Heart right ventricle (tissue), 16 donors: ENCODE measurements around the gene SLC25A13. TPM values are rescaled to one million over a fixed set of nuclear protein-coding genes. Genes with fewer than 3 reads are reported as not detected.

Source experiments
- ATAC-seq, 8 donors: fragments of 200-7000 bp; cut with Tn5 transposase; one replicate each; pipeline ENCODE4 v1.9.1; 2020; ENCODE audit warnings: mild to moderate bottlenecking in 8 of 8, moderate library complexity in 8 of 8, moderate number of reproducible peaks in 1 of 8
- DNase-seq, 2 donors: peaks; one replicate each; pipeline ENCODE4 v3.0.0-alpha.2; 2020
- H3K27ac ChIP-seq, 10 donors: fragments of 200-600 bp; sonication (generic) in 2 of 10; one replicate each; pipeline versions ENCODE4 v1.5.0 to v1.8.0; 2020 to 2022; ENCODE audit warnings: mild to moderate bottlenecking in 3 of 10
- H3K27me3 ChIP-seq, 7 donors: fragments of 200-600 bp; one replicate each; pipeline ENCODE4 v1.8.0; 2021 to 2022; ENCODE audit warnings: mild to moderate bottlenecking in 2 of 7
- H3K36me3 ChIP-seq, 9 donors: fragments of 200-600 bp; sonication (generic) in 1 of 9; one replicate each; pipeline versions ENCODE4 v1.5.0 to v1.8.0; 2020 to 2022; ENCODE audit warnings: mild to moderate bottlenecking in 2 of 9
- H3K4me1 ChIP-seq, 9 donors: fragments of 200-600 bp; sonication (generic) in 1 of 9; one replicate each; pipeline versions ENCODE4 v1.5.0 to v1.8.0; 2020 to 2022; ENCODE audit warnings: mild to moderate bottlenecking in 4 of 9
- H3K4me3 ChIP-seq, 10 donors: fragments of 200-600 bp; sonication (generic) in 2 of 10; one replicate each; pipeline versions ENCODE4 v1.5.0 to v1.8.0; 2020 to 2022; ENCODE audit warnings: mild to moderate bottlenecking in 7 of 10, moderate library complexity in 2 of 10
- H3K9me3 ChIP-seq, 11 donors: fragments of 200-600 bp in 10 of 11; sonication (generic) in 2 of 11; one replicate each; pipeline versions ENCODE4 v1.5.0 to v1.8.0; 2013 to 2022; ENCODE audit warnings: mild to moderate bottlenecking in 2 of 11, control low read depth in 1 of 11, moderate library complexity in 1 of 11
- WGBS, 2 donors: extraction: QIAGEN DNeasy Blood & Tissue Kit; methylation state at CpG; one replicate each; pipeline ENCODE4 v1.1.7; 2013; ENCODE audit warnings: inconsistent platforms in 1 of 2; 5-methylcytosine and 5-hydroxymethylcytosine counted together
- intact Hi-C, 10 donors: fragments of 100-400 bp; cut with DNase I; formaldehyde crosslinking; loops; one replicate each; pipeline versions ENCODE4 v1.11.1 to v1.14.2; 2022
- polyA plus RNA-seq, 2 donors: library from polyadenylated mRNA; stranded (reverse); fragments of 200-250 nt; gene quantifications; one replicate each; pipeline ENCODE4 v1.2.3, GENCODE V29; 2013
- total RNA-seq, 10 donors: library from RNA; stranded (reverse); fragmentation: NEBNext Ultra II Directional in 3 of 10; extraction: Animal tissue kit (Norgen Biotek cat#: 25700) in 3 of 10; gene quantifications; one replicate each; pipeline versions ENCODE4 v1.2.1 to v1.2.4, GENCODE V29; 2021 to 2023
- TF ChIP-seq, protein P1 (sequence below), 9 donors: fragments of 200-600 bp; sonication (generic) in 2 of 9; IDR thresholded peaks; one replicate each; pipeline versions ENCODE4 v1.5.0 to v1.8.0; 2021 to 2022; ENCODE audit warnings: antibody characterized with exemption in 9 of 9, mild to moderate bottlenecking in 5 of 9, moderate library complexity in 1 of 9
- donor health status: Arrhythmogenic right ventricular cardiomyopathy.
- donor health status: ischemic (EF 13 %, LVEDD 7.1; RV severe dilation, severe dysfunction).
- donor health status: healthy with polysubstance abuse.
- donor health status: DM: no; HTN: yes; CAD: no.
- donor health status: DM: no; HTN: no; CAD: no.
- donor health status: ischemic (EF 25% LVEDD 6.9; RV normal size, moderate dysfunction).
- donor health status: ischemic (EF 25% LVEDD 5.7; RV mildly dilated, moderate dysfunction).
- donor health status: healthy.
- donor health status: DM: yes; HTN: yes; CAD: no.
- donor health status: Ischemic cardiomyopathy.
- donor health status: ischemic (EF 35%, LVEDD 5.7; RV mildly dilated, moderate dysfunction).
- donor health status: nonischemic (EF 11% LVEDD 7.7; RV severe dilation, severe dysfunction).
- donor health status: DM: yes; HTN: yes; CAD: no.
- donor health status: PGD.
- donor health status: ischemic (EF 29% LVEDD 5.4; RV normal size, mild dysfunction).
- donor health status: nonischemic (EF 23%, LVEDD 6.1; RV moderate dilation, normal function).

Gene SLC25A13
- total and polyA plus RNA-seq, 12 donors: 5.2 to 15.3 (median 8.7) TPM

DNA sequence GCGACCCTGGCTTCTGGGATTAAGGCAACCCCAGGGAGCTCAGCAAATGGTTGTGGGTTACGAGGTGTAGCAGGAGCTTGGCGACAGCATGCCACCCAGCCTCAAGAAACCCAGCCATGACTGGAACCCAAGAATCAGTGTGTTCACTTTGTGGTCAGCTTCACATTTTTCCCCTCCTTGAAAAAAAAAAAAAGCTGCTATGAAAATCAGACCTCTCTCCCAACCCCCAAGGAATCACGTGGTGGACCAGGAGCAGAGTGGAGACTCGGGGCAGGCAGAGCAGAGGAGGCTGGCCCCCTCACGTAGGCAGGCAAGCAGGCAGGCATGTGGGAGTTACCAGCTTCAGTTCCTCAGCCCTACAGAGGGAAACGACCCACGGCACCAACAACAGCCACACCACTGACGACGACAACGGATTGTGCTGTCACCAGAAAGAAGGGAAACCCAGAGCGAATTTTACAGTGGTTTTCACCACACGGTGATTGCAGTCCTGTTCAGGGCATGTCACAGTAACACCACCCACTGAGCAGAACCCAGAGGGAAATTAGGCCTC, 203.4 kb downstream of the SLC25A13 start:
- no peak for DNase-seq
- Histone ChIP-seq H3K36me3 (peaks cover 0 to 39% (median 5%) of the 10 kb centered on the region in 9 donors), H3K4me3 (no peak overlapping the region), H3K27ac (no peak overlapping the region), H3K9me3 (no peaks in the 10 kb centered on the region), H3K27me3 (no peaks in the 10 kb centered on the region), H3K4me1 (no peaks in the 10 kb centered on the region)
- TF ChIP-seq, protein P1, sequence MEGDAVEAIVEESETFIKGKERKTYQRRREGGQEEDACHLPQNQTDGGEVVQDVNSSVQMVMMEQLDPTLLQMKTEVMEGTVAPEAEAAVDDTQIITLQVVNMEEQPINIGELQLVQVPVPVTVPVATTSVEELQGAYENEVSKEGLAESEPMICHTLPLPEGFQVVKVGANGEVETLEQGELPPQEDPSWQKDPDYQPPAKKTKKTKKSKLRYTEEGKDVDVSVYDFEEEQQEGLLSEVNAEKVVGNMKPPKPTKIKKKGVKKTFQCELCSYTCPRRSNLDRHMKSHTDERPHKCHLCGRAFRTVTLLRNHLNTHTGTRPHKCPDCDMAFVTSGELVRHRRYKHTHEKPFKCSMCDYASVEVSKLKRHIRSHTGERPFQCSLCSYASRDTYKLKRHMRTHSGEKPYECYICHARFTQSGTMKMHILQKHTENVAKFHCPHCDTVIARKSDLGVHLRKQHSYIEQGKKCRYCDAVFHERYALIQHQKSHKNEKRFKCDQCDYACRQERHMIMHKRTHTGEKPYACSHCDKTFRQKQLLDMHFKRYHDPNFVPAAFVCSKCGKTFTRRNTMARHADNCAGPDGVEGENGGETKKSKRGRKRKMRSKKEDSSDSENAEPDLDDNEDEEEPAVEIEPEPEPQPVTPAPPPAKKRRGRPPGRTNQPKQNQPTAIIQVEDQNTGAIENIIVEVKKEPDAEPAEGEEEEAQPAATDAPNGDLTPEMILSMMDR (IDR thresholded peaks at IDR 0.05): no peak
- 67 to 69% methylated on average over 13 of the region's 13 CpGs for WGBS, 2 donors
- intact Hi-C loops: no loop called here
- ATAC-seq: no peak

DNA sequence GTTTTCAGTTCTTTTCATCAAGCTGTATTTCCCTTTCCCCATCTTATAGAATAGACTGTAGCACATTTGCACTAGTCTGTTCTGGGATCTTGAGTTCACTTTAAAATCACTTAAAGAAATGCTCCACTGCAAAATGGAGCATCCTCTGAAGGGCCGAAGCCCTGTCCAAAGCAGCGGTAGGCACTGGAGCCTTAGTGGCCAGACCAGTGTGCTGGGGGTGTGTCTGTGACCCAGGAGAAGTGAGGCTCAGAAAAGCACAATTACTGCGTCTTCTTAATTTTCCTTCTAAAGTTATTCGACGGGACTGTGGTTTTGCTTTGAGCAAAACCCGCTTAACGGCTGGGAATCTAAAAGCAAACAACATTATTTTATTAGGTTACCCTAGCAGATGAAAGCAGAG, 205.7 kb downstream of the SLC25A13 start:
- no peaks in the 10 kb centered on the region for H3K27me3 ChIP-seq
- DNase-seq (no peak), ATAC-seq (no peak)
- peaks cover 0 to 8% (median 0%) of the 10 kb centered on the region in 11 donors for H3K9me3 ChIP-seq
- no peak overlapping the region for H3K27ac ChIP-seq
- peaks cover 0 to 18% (median 5%) of the 10 kb centered on the region in 9 donors for H3K36me3 ChIP-seq
- TF ChIP-seq, protein P1 (IDR thresholded peaks at IDR 0.05): no peak
- H3K4me3 ChIP-seq: no peak overlapping the region
- WGBS, 2 donors: 93% methylated on average over 7 of the region's 7 CpGs
- intact Hi-C loops: no loop called here
- no peaks in the 10 kb centered on the region for H3K4me1 ChIP-seq

DNA sequence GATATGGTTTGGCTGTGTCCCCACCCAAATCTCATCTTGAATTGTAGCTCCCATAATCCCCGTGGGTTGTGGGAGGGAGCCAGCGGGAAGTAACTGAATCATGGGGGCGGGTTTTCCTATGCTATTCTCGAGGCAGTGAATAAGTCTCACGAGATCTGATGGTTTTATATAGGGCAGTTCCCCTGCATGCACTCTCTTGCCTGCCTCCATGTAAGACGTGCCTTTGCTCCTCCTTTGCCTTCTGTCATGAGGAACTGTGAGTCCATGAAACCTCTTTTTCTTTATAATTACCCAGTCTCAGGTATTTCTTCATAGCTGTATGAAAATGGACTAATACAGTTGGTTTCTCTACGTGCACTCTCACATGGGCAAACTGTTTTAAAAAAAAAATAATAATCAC, 207.7 kb downstream of the SLC25A13 start:
- H3K4me1 ChIP-seq: no peaks in the 10 kb centered on the region

DNA sequence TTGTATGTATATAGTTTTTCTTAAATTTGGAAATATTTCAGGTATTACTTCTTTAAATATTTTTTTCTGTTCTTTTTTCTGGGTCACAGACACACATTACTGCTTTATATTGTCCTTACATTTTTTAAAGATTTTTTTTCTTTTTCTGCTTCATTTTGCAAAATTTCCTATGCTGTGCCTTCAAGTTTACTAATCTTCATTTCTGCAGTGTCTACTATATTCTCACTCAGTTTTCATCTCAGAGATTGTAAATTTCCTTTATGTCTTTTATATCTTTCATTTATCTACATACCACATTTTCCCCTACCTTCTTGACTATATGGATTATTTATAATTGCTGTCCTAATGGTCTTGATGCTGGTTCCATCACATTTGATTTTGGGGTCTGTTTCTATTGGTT, 210.5 kb downstream of the SLC25A13 start:
- ATAC-seq (no peak), DNase-seq (no peak)
- peaks cover 0 to 10% (median 0%) of the 10 kb centered on the region in 11 donors for H3K9me3 ChIP-seq
- H3K4me3 ChIP-seq: no peak overlapping the region
- intact Hi-C loops: no loop called here
- no peaks in the 10 kb centered on the region for H3K36me3 ChIP-seq
- no peak overlapping the region for H3K27ac ChIP-seq
- TF ChIP-seq, protein P1 (IDR thresholded peaks at IDR 0.05): no peak
- H3K4me1 ChIP-seq: no peaks in the 10 kb centered on the region
- no peaks in the 10 kb centered on the region for H3K27me3 ChIP-seq

More for the DNA sequence above, 207.7 kb downstream of the SLC25A13 start:
- ATAC-seq (no peak), DNase-seq (no peak)
- H3K36me3 ChIP-seq: no peaks in the 10 kb centered on the region
- TF ChIP-seq, protein P1 (IDR thresholded peaks at IDR 0.05): no peak
- no peaks in the 10 kb centered on the region for H3K27me3 ChIP-seq
- H3K9me3 ChIP-seq: peaks cover 0 to 10% (median 0%) of the 10 kb centered on the region in 11 donors
- no peak overlapping the region for H3K27ac ChIP-seq
- intact Hi-C loops: no loop called here
- H3K4me3 ChIP-seq: no peak overlapping the region
- 84 to 90% methylated on average over 7 of the region's 7 CpGs for WGBS, 2 donors
